ENCODE measurements around the gene SH2D4B.

Gene SH2D4B

DNA sequence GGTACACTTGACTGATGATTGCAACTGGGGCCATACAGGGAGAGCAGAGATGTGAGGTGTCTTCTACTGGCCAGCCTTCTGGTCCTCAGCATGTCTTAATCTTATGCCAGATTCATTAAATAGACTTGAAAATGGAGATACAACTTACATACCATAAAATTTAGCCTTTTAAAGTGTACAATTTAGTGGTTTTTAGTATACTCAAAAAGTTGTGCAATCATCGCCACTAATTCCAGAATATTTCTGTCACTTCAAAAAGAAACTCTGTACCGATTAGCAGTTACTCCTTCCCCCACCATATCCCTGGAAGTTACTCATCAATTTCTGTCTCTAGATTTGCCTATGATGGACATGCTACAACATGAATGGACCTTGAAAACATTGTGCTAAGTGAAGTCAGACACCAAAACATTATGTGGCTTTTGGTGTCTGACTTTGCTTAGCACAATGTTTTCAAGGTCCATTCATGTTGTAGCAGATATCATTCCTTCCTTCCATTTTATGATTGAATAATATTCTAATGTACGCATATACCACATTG lies 53.0 kb downstream of the SH2D4B start:
- no peak for DNase-seq (ENCODE audit: low read depth in 2 of 2)

DNA sequence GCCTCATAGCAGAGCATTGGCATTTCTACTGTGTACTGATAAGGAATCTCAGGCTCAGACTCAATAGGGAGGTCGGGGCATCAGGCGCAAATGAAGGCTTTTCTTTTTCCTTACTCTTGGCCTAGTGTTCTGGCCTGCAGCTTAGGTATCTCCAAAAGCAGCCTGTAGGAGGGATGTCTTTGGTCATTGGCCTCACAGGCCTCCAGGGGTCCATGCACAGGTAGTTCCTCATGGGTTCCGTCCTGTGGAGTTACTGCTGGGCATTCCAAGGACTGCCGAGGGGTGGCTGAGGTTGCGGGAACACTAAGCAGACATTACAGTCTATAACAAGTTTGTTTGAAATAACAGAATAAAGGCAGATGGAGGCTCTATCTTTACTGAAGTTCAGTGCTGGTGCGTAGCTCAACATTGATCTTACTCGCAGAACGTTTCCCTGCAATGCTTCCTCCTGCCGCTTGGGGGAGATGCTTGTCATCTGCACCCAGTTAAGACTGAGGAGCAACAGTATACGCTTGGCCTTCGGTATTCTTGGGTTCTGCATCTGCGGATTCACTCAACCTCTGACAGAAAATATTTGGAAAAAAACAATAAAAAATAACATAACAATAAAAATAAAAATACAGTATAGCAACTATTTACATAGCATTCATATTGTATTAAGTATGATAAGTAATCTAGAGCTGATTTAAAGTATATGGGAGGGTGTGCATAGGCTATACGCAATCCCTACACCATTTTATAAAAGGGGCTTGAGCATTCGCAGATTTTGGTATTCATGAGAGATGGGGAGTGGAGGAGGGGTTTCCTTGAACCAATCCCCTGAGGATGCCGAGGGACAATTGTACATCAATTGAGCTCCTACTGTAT lies 58.9 kb downstream of the SH2D4B start:
- DNase-seq (ENCODE audit: low read depth in 2 of 2): peak in 1 of 2 donors; percentile 2

DNA sequence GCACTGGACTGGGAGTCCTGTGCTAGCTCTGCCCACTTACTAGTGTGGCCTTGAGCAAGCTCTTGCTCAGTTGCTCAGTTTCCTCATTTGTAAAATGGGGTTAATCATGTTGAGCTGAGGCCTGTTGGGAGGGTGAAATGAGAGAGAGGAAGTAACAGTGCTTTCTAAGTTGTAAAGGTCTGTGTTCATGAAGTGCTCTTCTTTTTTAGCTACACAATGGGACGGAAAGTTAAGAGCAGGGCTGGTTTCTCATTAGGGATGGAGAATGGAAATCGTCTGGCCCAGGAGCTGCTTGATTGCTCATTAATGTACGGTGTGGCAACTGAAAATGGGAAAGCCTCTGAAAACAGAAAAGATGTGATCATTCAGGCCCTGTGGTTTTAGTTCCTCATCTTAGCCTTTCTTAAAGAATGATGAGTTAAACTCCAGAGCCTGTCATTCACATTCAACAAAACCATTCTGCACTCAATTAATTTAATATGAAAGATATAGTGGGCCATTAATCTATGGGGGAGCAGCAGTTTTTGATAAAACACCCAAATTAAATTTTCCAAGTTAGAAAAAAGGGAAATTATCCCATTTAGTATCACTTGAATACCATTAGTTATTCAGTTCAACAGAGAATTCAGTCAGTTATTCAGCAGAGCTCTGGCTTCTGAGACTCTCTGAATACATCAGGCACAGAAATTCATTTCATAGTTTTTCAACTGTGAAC lies 60.5 kb downstream of the SH2D4B start:
- DNase-seq (ENCODE audit: low read depth in 2 of 2): no peak

DNA sequence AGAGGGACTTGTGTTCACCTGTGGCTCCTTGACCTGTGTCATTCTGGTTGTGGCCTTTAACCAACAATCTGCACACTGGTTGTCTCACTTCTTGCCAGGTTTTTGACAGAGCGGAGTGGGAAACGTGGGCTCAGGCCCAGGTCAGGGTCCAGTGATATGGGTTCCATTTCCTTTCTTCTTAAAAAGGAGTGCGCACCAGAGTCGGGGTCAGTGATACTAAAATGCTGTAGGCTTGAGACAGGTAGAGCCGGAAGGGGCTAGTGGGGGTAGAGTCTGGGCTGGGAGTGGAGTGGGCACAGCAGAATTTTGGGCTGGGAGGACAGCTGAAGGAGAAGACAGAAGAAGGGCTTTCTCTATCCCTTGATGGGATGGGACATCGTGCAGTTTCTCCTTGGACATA lies 61.2 kb downstream of the SH2D4B start:
- no peak for DNase-seq (ENCODE audit: low read depth in 2 of 2)

DNA sequence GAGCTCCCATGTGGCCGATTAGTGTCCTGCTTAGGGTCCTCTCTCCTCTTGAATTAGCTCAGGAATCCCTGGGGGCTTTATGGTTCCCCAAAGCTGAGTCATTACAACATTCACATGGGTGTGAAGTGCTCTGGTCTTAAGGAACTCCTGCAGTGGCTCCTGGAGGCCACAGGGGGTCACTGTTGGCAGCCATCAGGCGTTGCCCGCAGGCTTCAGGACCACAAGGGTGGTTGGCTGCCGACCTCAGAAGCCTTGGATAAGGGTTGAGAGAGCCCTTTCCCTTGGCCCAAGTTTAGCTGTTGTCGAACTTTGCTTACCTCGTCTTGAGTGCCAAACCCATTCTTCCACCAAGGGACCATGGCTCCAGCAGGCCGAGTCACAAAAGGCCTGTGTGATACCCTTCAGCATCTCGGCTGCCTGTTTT lies 61.7 kb downstream of the SH2D4B start:
- no peak for DNase-seq (ENCODE audit: low read depth in 2 of 2)

DNA sequence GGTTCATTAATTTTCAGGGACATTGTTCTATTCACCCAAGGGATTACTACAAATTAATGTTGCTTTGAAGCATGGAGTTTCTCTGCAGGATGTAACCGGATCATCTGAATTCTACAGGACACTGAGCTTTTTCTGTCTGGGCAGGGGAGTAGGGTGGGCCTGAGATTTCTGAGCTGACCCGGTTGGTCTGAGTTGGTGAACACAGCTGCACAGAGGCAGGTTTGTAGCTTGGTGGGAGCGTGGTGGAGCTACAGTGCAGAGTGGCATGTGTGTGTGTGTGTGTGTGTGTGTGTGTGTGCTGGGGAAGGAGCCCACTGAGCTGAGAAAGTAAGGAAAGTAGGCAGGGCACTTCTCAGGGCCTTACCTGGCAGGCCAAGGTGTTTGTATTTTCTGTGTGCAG lies 62.6 kb downstream of the SH2D4B start:
- no peak for DNase-seq (ENCODE audit: low read depth in 2 of 2)

DNA sequence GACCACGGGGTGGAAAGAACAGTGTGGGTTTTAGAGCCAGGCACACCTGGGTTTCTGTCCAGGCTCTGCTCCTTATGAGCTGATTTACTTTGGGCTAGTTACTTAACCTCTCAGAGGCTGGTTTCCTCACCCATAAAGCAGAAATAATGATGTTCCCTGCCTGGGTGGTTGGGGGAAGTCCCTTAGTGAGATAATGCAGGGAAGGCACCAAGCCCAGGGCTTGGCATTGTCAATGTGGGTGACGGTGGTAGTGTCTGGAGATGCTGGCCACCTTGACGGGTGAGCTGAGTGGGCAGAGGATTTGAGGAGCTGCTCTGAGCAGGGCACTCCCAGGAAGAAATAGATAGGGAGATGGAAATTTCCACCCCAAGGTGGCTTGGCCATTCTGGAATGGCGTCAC lies 65.2 kb downstream of the SH2D4B start:
- no peak for DNase-seq (ENCODE audit: low read depth in 2 of 2)

DNA sequence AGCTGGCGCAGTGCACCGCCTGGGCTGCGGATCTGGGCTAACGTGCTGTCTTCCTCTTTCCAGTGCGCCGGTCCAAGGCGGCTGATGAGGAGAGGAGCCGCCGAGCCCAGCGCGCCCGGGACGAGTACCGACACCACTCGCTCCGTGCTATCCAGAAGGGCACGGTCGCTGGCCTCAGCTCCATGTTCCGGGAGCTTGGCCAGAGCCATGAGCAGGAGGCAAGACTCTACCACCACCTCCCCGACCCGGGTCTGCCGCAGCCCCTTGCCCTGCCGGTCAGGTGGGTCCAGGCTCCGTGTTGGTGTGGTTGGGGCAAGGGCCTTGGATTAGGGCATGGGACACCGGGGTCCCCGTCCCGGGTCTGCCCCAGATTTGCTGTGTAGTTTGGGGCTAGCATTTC lies 65.8 kb downstream of the SH2D4B start:
- no peak for DNase-seq (ENCODE audit: low read depth in 2 of 2)

DNA sequence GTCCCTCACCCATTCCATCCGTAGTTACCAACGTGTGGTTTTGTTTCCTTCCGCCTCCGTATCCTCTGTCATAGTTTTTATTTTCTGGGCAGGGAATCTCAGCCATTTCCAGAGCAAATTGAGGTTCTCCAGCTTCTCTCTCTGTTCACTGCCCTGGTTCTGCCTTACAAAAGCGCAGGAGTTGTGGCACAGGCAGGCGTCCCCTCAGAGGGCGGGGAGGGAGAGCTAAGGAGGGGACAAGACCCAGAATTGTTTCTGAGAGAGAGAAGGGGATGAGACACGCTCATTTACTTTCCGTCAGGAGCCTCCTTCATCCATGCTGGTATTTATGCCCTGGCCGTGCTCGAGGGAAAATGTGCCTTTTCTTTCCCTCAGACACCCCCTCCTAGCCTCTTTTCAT lies 71.0 kb downstream of the SH2D4B start:
- DNase-seq (ENCODE audit: low read depth in 2 of 2): no peak

DNA sequence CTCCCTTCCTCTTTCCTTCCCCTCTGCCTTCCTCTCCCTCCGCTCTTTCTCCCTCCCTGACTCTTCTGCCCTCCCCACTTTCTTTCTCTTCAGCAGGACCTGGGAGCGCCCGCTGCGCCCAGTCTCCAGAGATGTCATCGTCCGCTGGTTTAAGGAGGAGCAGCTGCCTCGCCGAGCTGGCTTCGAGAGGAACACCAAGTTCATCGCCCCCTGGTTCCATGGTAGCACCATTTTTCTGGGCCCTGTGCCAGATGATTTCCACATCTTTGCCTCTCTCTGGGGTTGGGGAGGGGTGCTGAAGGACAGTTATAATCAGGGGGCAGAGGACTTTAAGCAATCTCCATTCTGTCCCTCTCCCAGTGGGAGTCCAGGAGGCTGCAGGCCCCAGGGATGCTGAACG lies 71.6 kb downstream of the SH2D4B start:
- no peak for DNase-seq (ENCODE audit: low read depth in 2 of 2)

DNA sequence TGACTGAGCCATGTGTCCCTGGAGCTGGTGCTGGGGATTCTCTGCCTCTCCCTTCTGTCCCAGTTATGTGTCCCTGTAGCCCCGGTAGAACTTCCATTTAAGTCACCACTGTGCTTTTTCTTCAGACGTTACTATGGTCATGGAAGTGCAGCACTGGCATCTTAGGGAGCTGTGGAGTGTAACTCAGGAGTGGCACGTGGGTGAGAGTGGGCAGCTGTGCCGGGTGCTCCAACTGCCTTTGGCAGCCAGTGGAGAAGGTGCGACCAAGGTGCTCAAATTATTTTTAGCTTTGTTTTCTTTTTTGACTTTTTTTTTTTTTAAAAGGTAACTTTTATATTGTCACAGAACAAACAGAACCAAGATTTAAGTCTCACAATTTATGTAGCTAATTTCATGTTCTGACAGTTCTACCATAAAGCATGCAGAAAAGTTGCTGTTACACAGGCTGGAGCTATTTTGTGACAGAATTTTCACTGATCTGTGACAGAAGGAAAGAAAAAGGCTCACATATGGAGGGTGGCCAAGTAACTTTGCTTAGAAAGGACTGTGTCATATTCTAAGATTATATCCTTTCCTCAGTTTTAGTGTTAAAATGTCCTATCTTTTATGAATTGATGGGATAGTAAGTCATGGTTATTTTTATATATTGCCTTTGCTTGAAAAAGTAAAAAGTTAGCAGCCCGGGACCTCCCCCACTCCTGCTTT lies 73.9 kb downstream of the SH2D4B start:
- DNase-seq (ENCODE audit: low read depth in 2 of 2): no peak

DNA sequence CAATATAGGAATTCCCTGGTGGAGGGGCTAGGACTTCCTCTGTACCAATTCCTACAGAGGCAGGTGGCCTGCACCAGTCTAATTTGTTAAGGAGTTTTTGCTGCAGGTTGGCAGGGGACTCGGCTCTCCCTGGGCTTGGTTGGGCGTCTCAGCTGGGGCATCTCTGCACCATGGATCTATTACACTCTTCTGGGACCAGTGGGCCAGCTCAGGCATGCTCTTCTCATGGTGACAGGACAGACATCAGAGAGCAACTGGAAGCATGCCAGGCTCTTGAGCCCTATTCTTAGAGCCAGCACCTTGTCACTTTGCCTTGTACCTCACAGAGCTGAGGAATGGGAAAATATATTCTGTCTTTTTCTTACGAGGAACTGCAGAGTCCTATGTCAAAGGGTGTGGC lies 74.6 kb downstream of the SH2D4B start:
- DNase-seq (ENCODE audit: low read depth in 2 of 2): no peak

DNA sequence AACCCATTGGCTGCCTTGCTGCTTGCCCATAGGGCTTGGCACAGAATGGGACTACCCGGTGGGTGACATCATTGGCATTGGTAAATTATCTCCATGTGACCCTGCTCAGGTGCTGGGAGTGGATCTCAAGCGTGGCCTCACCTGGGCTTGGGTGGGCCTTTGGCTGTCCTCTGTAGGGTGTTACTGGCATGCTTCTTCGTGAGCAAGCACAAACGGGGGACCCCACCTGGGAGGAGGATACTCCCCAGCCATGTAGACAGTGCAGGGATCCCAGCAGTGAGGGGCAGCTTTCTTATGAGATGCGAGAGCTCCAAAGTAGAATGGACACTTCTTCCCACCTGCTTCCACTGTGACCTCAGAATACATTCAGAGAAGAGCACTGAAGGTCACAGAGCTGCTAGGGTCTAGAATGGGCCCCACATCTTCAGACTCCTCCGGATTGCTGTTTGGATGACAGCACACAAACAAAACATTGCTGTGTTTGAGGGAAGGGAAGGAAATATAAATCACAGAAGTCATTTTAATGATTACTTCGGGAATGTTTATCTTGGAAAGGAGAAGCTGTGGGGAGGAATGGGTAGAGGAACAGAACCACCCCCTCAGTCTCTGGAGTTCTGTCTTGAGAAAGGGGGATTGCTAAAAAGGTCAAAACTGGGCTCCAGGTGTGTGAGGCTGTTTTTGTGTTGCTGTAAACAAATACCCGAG lies 75.9 kb downstream of the SH2D4B start:
- no peak for DNase-seq (ENCODE audit: low read depth in 2 of 2)

DNA sequence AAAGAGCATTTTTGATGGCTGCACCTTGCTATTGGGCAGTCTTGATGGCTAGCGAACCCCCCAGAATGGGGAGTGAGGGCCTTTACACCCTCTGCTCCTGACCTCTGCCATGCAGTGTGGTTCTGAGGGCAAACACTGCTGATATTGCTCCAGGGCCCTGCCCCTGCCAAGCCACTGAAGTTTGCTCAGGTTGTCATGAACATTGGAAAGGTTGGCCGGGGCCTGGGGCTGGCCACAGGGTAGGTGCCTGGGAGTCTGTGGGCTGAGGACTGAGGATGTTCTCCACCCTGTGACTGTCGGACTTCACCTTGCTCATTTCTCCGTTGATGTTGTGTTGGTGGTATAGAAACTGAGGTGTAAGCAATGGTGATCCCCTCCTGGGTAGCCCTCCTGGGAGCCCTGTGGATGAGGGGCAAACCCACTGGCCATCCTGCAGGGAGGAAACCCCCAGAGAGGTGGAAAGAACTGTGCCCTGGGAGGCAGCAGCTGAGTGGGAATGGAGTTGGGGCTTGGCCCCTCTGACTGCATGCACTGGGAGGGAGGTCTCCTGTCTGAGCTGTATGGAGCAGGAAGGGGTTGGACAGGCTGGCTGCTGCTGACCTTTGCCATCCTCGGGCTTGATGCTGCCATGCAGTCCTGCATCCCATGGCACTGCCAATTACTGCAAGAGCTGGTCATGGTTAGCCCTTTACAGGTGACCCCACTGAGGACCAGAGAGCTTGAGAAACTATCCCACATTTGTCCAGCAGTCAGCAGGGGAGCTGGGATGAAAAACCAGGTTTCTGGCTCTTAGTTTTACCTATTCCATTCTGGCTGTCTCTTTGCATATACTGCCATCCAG lies 77.1 kb downstream of the SH2D4B start:
- DNase-seq (ENCODE audit: low read depth in 2 of 2): no peak

DNA sequence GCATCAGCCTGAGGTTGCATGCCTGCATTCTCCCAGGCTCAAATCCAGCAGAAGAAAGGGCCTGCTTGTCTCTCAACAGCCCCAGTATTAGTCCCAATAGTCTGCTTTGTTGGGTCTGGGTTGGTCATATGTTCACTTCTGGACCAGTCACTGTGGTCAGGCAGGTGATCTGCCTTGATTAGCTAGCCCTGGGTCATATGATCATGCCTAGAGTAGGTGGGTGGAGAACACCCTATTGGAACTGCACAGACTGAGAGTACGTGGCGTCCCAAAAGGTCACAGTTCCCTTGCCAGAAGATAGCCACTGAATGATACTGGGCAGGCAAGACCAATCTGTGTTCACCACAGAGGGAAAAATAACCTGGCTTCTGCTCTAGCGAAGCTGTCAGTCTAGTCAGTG lies 80.1 kb downstream of the SH2D4B start:
- no peak for DNase-seq (ENCODE audit: low read depth in 2 of 2)

DNA sequence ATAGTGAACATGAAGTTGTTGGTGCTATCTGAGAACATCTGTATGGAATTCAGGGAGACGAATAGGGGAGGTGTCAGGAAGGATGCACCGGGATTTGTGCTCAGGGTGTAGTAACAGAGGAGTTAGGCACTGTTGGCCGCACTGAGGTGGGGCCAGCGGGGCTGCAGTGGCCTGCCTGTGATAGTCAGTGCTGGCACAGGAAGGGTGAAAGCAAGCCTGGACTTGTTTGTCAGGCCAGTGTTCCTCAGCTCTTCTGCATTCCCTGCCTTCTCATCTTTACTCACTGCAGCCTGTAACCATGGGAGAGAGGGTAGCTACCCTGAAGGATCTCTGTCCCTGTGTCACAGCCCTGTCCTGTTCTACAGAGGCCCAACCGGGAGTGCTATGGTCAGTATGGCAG lies 81.3 kb downstream of the SH2D4B start:
- DNase-seq (ENCODE audit: low read depth in 2 of 2): no peak

DNA sequence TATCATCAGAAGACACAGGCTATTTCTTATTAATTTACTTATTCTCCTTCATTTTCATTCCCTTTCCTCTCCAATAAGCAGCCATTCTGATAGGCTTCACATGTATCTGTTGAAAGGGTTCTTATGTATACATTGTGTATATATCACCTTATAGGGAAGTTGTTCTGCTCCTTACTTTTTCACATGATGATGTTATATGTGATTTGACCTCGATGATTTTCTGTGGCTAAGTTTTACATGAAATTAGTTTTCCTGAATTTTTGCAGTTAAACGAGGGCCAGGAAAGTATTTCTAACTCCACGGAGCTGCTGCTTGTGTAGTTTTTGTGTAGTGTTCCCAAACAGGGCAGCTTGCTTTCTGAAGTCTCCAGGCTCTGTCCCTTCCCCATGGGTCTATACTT lies 84.5 kb downstream of the SH2D4B start:
- DNase-seq (ENCODE audit: low read depth in 2 of 2): no peak

DNA sequence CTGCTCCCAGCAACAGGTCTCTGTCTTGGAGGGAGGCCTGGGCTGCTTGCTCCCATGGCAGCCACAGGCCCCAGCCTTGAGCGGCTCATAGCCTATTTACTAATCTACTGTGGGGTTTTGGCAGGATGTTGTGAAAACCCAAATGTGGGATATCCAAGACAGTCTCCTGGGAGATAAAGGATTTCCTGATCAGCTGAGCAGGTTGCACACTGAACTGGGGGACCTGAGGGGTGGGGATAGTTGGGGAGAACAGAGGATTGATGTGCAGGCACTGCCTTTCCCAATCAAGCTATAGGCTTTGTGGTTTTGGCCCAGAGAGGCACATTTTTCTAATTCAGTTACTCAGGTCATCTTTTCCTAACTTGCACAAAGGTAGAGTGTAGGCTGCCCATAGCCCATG lies 92.6 kb downstream of the SH2D4B start:
- no peak for DNase-seq (ENCODE audit: low read depth in 2 of 2)

DNA sequence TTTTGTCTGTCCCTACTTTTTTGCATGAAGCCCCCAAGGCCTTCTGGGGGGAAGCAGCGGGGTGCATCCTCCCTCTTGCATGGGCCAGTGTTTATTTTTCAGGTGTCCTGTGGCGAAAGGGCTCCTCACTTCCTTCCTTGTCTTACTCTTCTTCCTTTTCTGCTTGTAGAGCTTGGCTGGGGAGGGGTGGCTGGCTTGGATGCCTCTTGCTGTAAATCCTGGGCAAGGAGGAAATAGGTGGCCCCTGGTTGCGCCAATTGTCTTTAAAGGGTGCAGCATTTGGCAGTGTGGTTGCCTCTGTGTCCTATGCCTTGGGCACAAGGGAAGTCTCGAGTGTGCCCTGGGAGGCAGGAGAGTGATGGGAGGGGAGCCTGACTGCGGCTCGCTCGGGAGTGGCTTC lies 95.0 kb downstream of the SH2D4B start:
- no peak for DNase-seq (ENCODE audit: low read depth in 2 of 2)

DNA sequence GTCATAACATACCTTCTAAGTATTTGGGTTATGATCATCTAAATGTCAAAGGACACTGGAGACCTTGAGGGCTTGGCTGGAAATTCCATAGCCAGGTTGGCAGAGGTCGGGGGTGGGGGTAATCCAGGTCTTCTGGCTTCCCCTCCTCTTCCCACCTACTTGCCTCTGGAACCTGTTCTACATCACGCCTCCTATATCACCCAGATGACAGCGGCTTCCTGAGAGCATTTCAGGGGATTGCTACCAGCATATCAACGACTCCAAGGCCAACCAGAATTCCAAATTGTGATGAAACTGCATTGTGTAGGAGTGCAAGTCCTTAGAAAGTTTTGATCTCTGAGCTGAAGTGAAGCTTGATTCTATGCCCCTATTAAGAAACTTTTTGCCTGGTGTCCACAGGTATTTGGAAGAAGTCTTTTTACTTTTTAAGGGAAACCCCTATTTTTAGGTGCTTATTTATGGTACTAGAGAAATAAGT lies 95.7 kb downstream of the SH2D4B start:
- no peak for DNase-seq (ENCODE audit: low read depth in 2 of 2)

DNA sequence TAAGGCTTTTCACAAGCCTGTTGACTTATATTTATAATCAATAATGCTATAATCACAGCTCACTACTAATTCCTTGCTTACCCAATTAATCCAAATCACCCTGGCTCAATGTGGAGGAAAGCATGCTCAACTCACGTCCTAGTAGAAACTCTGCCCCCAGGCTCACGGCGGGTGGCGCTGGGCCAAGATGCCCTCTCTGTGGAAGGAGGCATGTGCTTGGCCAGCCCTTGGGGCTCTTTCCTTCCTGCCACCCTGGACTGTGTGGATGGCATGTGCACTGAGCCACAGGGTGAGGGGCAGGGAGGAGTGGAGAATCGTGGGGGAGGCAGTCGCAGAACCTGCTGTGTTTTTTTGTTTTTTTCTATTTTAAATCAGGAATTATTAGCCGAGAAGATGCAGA lies 96.2 kb downstream of the SH2D4B start:
- no peak for DNase-seq (ENCODE audit: low read depth in 2 of 2)
